COLO668 (cell line): Measurements from ENCODE around the gene FGF13.

Source experiments
- DNase-seq: peaks from one replicate; lab custom pipeline; 2025; ENCODE audit not compliant: unreplicated experiment; lab: John Stamatoyannopoulos, UW

Gene FGF13

DNA sequence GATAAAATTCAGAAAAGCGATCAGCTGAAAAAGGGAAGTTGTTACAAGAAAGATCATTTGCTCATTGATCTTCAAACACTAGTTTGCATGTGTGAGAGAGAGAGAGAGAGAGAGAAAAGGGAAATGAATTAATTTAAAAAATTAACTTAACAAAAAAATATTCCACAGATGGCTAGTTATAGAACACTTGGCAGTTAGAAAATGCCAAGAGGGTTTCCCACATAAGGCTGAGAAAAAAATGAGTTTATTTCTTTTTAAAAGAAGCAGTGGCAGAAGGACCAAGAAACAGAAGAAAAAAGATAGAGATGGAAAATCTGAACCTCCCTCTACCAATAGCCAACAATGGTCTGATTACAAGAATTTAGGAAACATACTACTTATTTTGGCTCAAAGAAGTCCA, 47.1 kb downstream of the FGF13 start:
- DNase-seq: no peak

DNA sequence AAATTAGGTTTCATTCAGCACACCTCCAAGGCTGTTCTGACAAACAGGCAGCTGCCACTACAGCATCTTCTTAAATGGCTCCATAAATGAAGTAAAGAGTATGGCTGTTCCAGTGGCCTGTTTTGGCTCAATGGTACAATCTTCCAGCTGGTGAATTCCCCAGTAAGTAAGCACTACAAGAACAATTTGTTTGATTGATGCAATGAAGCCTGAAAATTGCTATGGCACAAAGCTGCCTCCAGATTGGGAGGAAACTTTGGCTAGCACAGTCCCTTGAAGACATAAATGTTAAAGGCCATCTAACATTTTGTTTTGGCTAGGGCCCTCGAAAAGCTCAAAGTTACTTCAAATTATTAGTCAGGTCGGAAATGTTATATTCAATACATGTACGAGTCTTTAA, 47.5 kb downstream of the FGF13 start:
- DNase-seq: no peak

DNA sequence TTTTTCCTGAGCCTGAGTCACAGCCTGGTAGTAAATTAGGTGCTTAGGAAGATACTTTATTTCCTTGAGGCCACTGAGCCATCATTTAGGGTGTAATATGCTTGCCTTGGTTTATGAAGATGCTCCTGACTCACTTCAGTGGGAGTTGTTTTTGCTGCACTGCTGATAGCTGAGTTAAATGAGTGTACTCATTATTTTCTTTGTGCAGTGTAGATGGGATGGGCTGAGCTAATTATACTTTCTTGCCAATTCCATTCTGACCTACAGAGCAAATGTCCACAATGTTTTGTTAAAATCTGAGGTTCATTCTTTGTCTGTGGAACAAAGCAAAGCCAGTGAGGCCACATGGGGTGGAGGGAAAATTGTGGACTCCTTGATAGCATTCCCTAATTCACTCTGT, 60.0 kb downstream of the FGF13 start:
- DNase-seq: no peak

DNA sequence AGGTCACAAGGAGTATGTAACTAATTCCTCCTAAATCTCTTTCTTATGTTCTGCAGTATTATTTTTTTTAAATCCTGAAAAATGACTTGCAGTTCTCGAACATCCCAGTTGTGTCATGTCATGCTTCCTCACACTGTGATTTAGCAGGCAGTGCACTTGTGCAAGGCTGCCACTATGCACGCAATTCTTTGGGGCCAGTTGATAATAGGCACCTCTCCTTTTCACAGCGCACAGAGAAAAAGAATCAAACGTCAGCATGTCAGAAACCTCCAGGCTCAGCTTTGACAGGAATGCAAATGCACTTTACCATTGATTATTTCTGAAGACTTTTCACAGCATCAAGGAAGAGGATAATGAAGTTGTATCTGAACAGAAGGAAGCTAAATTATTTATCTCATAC, 62.9 kb downstream of the FGF13 start:
- no peak for DNase-seq

DNA sequence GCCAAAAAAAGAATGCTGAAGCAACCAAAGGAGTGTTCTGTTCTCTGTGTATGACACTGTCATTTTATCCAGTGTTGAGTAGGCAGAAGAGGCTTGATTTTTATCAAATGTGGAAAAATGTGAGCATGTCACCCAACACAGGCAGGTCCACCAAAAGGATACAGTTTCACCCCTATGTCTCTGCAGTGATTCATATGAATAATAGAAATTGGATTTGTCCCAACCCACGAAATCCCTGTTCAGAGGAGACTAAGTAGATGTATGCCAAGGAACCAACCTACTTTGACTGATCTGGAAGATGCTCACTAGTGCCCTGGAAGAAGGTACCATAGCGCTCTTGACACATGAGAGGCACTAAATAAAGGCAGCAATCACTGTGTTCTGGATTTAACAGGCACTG, 72.5 kb downstream of the FGF13 start:
- no peak for DNase-seq
